Endothelial cell of umbilical vein (primary cell): ENCODE measurements around the gene MARK3. TPM values are rescaled to one million over a fixed set of nuclear protein-coding genes. Genes with fewer than 3 reads are reported as not detected.

Source experiments
- BruUV-seq: library from RNA; stranded (reverse); fragments of 400-500 nt; replicated peaks from 2 replicates; lab custom pipeline; 2021; lab: Mats Ljungman, UMichigan
- CTCF ChIA-PET: fragments of 300-600, 350-600 bp; sonication (Branson Sonifier 250); formaldehyde crosslinking; loops from one replicate; lab custom pipeline; 2021; ENCODE audit warnings: antibody characterized with exemption, inconsistent platforms; lab: Charles Lee
- POLR2A ChIA-PET: fragments of 300-600, 350-600 bp; sonication (Branson Sonifier 250); formaldehyde crosslinking; loops from one replicate; lab custom pipeline; 2021; ENCODE audit warnings: antibody characterized with exemption, inconsistent platforms; lab: Charles Lee
- DNase-seq: peaks from one replicate; pipeline ENCODE4 v3.0.0-alpha.2; 2011; ENCODE audit warnings: low read depth, low spot score
- FAIRE-seq: peaks from 2 replicates; lab custom pipeline; 2011; peaks lifted over from hg19 to GRCh38; lab: Jason Lieb, UNC
- H2AFZ ChIP-seq: 2 replicates; pipeline ENCODE4 v1.6.0; 2012; ENCODE audit warnings: low read depth, low read length, control low read depth, inconsistent platforms
- H3K27ac ChIP-seq: 2 replicates; pipeline ENCODE4 v1.5.1; 2011; ENCODE audit warnings: low read depth, mild to moderate bottlenecking, control low read depth, low read length, moderate library complexity; ENCODE audit not compliant: insufficient read depth
- H3K27me3 ChIP-seq, 2 experiments: 2 replicates each; pipeline versions ENCODE4 v1.6.0 to v1.6.1; 2011; ENCODE audit warnings: low read length in 2 of 2, mixed read lengths in 1 of 2; ENCODE audit not compliant: control insufficient read depth in 2 of 2, insufficient read depth in 2 of 2
- H3K36me3 ChIP-seq, 2 experiments: 2 replicates in 1 of 2; 3 replicates in 1 of 2; pipeline ENCODE4 v1.5.1; 2011; ENCODE audit warnings: low read length in 2 of 2, mild to moderate bottlenecking in 1 of 2, moderate library complexity in 1 of 2; ENCODE audit not compliant: control insufficient read depth in 2 of 2, insufficient read depth in 2 of 2; ENCODE audit errors: extremely low read depth in 1 of 2
- H3K4me1 ChIP-seq: 3 replicates; pipeline ENCODE4 v1.5.1; 2011; ENCODE audit warnings: mild to moderate bottlenecking, low read length; ENCODE audit not compliant: control insufficient read depth, insufficient read depth; ENCODE audit errors: extremely low read depth
- H3K4me2 ChIP-seq: 2 replicates; pipeline ENCODE4 v1.6.1; 2011; ENCODE audit warnings: low read length, control low read depth, mixed read lengths; ENCODE audit not compliant: insufficient read depth
- H3K4me3 ChIP-seq, 3 experiments: fragments of 200-600 bp in 1 of 3; sonication (generic), shearing (Covaris generic) in 1 of 3; replicated peaks in 1 of 3; 2 replicates each; pipeline ENCODE4 v1.5.1; 2011 to 2016; ENCODE audit warnings: control low read depth in 3 of 3, low read length in 3 of 3, mild to moderate bottlenecking in 2 of 3, inconsistent platforms in 1 of 3, low read depth in 1 of 3, moderate library complexity in 1 of 3; ENCODE audit not compliant: insufficient read depth in 1 of 3
- H3K79me2 ChIP-seq: 2 replicates; pipeline ENCODE4 v1.6.0; 2012; ENCODE audit warnings: low read length, inconsistent platforms; ENCODE audit not compliant: control insufficient read depth, insufficient read depth
- H3K9ac ChIP-seq: replicated peaks from 2 replicates; pipeline ENCODE3; 2011; ENCODE audit warnings: low read length, control low read depth; ENCODE audit not compliant: insufficient read depth; ENCODE audit errors: extremely low read depth
- H3K9me1 ChIP-seq: replicated peaks from 3 replicates; pipeline ENCODE4 v1.6.0; 2011; ENCODE audit warnings: mild to moderate bottlenecking, low read length; ENCODE audit not compliant: control insufficient read depth, insufficient read depth; ENCODE audit errors: extremely low read depth
- H3K9me3 ChIP-seq: replicated peaks from 2 replicates; pipeline ENCODE4 v1.5.1; 2012; ENCODE audit warnings: low read length, inconsistent platforms; ENCODE audit not compliant: control insufficient read depth, insufficient read depth
- H4K20me1 ChIP-seq: replicated peaks from 2 replicates; pipeline ENCODE3; 2011; ENCODE audit warnings: mild to moderate bottlenecking, low read length; ENCODE audit not compliant: control insufficient read depth, insufficient read depth; ENCODE audit errors: extremely low read depth
- EZH2 ChIP-seq: IDR thresholded peaks from 2 replicates; pipeline ENCODE4 v1.6.1; 2012; ENCODE audit warnings: borderline replicate concordance, low read depth, mild to moderate bottlenecking, moderate library complexity, low read length, inconsistent platforms; ENCODE audit not compliant: severe bottlenecking
- FOS ChIP-seq: IDR thresholded peaks from 2 replicates; pipeline ENCODE4 v1.6.1; 2011; ENCODE audit warnings: mild to moderate bottlenecking, low read length, moderate library complexity, borderline replicate concordance; ENCODE audit not compliant: insufficient read depth
- GATA2 ChIP-seq: IDR thresholded peaks from 2 replicates; pipeline ENCODE4 v1.7.0; 2011; ENCODE audit warnings: low read depth, mild to moderate bottlenecking, moderate library complexity, mixed read lengths, low read length; ENCODE audit not compliant: insufficient read length, insufficient read depth
- JUN ChIP-seq: IDR thresholded peaks from 2 replicates; pipeline ENCODE4 v1.6.1; 2011; ENCODE audit warnings: borderline replicate concordance, low read depth; ENCODE audit not compliant: insufficient read length, insufficient read depth
- MYC ChIP-seq: IDR thresholded peaks from one replicate; pipeline ENCODE4 v1.6.1; 2011; ENCODE audit warnings: mild to moderate bottlenecking, low read depth, low read length
- POLR2A ChIP-seq: IDR thresholded peaks from 2 replicates; pipeline ENCODE4 v1.6.1; 2012; ENCODE audit warnings: low read depth, mild to moderate bottlenecking, control low read depth, low read length
- POLR2AphosphoS5 ChIP-seq: IDR thresholded peaks from 2 replicates; pipeline ENCODE4 v1.6.1; 2012; ENCODE audit warnings: low read depth, mild to moderate bottlenecking, control low read depth, low read length, moderate library complexity; ENCODE audit not compliant: insufficient read depth
- dilution Hi-C: fragments of 300-500 bp; cut with MboI; formaldehyde crosslinking; loops from one replicate; pipeline ENCODE4 v1.15.0; 2019; ENCODE audit warnings: low sequenced_read_pairs; ENCODE audit not compliant: extremely low pct_ligation_motif_present
- intact Hi-C: fragments of 100-400 bp; cut with micrococcal nuclease; formaldehyde crosslinking; loops from one replicate; pipeline ENCODE4 v1.10.0; 2022
- polyA plus RNA-seq, 4 experiments: library from polyadenylated mRNA; depleted of rRNA in 3 of 4; stranded (reverse) in 3 of 4; unstranded in 1 of 4; fragments of >200 nt; gene quantifications; 2 replicates each; pipeline versions ENCODE4 v1.2.1 to v1.2.3, GENCODE V29; 2011 to 2012; ENCODE audit warnings: missing spikeins in 1 of 4
- total RNA-seq: library from RNA; stranded (reverse); gene quantifications from 2 replicates; pipeline ENCODE4 v1.2.3, GENCODE V29; 2021
- TF ChIP-seq, protein P1 (sequence below), 2 donors: IDR thresholded peaks; 1 replicate in 1 of 2; 2 replicates in 1 of 2; pipeline ENCODE4 v1.5.1; 2011; ENCODE audit warnings: low read length in 2 of 2, mild to moderate bottlenecking in 2 of 2, moderate library complexity in 2 of 2, control low read depth in 1 of 2, inconsistent platforms in 1 of 2, low read depth in 1 of 2; ENCODE audit not compliant: insufficient read depth in 1 of 2; ENCODE audit errors: extremely low read depth in 1 of 2
- TF ChIP-seq, protein P2 (sequence below): IDR thresholded peaks from 2 replicates; pipeline ENCODE4 v1.6.1; 2011; ENCODE audit not compliant: insufficient read depth, insufficient read length

Gene MARK3
- total and polyA plus RNA-seq, 2 donors (not counting 3 experiments of a cell fraction or from before 2014, with no cell fraction given) = 46.6 to 96.1 TPM

GRCh38 chr14:103360548-103360947 is 24.7 kb upstream of the MARK3 start:
- ChIA-PET POLR2A (no interaction called here), CTCF (no interaction called here)
- Histone ChIP-seq H4K20me1 (no peaks in the 10 kb centered on the region), H3K79me2 (no peaks in the 10 kb centered on the region), H3K4me1 (peaks cover 6% of the 10 kb centered on the region), H3K27me3 (no peaks in the 10 kb centered on the region), H3K4me3 (no peak overlapping the region), H3K9me1 (no peaks in the 10 kb centered on the region), H3K27ac (no peak overlapping the region), H3K9ac (no peak overlapping the region), H2AFZ (no peak overlapping the region), H3K9me3 (no peaks in the 10 kb centered on the region), H3K36me3 (no peaks in the 10 kb centered on the region), H3K4me2 (no peak overlapping the region)
- TF ChIP-seq GATA2 = no peak
- no peak for TF ChIP-seq MYC
- TF ChIP-seq, protein P1, sequence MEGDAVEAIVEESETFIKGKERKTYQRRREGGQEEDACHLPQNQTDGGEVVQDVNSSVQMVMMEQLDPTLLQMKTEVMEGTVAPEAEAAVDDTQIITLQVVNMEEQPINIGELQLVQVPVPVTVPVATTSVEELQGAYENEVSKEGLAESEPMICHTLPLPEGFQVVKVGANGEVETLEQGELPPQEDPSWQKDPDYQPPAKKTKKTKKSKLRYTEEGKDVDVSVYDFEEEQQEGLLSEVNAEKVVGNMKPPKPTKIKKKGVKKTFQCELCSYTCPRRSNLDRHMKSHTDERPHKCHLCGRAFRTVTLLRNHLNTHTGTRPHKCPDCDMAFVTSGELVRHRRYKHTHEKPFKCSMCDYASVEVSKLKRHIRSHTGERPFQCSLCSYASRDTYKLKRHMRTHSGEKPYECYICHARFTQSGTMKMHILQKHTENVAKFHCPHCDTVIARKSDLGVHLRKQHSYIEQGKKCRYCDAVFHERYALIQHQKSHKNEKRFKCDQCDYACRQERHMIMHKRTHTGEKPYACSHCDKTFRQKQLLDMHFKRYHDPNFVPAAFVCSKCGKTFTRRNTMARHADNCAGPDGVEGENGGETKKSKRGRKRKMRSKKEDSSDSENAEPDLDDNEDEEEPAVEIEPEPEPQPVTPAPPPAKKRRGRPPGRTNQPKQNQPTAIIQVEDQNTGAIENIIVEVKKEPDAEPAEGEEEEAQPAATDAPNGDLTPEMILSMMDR (IDR thresholded peaks at IDR 0.05; ENCODE audit: extremely low read depth in 1 of 2, insufficient read depth in 1 of 2, low read depth in 1 of 2, low read length in 2 of 2) = no peak
- no peak for TF ChIP-seq POLR2A
- TF ChIP-seq, protein P2, sequence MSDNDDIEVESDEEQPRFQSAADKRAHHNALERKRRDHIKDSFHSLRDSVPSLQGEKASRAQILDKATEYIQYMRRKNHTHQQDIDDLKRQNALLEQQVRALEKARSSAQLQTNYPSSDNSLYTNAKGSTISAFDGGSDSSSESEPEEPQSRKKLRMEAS = no peak
- no peak for TF ChIP-seq FOS
- no peak for TF ChIP-seq EZH2
- no peak for TF ChIP-seq JUN
- no peak for TF ChIP-seq POLR2AphosphoS5
- FAIRE-seq (no peak), DNase-seq (no peak)
- intact Hi-C loops (no loop called here), dilution Hi-C loops (no loop called here)
- no TSS peak for BruUV-seq
